Erythroblast (primary cell): ENCODE data around the gene LRCOL1.

Experiments
- GATA1 ChIP-seq: IDR thresholded peaks from 2 replicates; pipeline ENCODE4 v1.6.1; 2011; ENCODE audit warnings: low read depth, mild to moderate bottlenecking, control low read depth, low read length, moderate library complexity
- POLR2A ChIP-seq: IDR thresholded peaks from 2 replicates; pipeline ENCODE4 v1.6.1; 2011; ENCODE audit warnings: mild to moderate bottlenecking, low read length

DNA sequence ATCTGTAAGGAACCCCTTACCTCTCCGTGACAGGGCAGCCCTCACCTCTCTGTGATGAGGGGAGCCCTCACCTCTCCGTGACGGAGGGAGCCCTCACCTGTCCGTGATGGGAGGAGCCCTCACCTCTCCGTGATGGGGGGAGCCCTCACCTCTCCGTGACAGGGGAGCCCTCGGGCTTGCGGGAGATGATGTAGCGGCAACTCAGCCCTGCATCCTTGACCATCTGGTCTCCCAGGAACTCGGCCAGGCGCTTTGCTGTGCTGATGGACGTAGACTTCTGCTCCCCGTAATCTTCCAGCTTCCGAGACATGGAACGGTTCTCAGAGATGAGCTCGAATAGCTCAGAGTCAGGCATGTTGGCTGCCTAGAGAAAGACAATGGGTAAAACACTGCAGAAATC, 48.8 kb upstream of the LRCOL1 start:
- no peak for TF ChIP-seq POLR2A
- TF ChIP-seq GATA1: no peak
